CD4-positive, alpha-beta T cell treated with Interleukin-21 for 1 hour (primary cell): ENCODE measurements around the gene NXNL1.
A peak's percentile ranks its signal among the peaks of the same experiment; 100 is the strongest.
"Not testable (repeated sequence)": the region's sequence is repeated elsewhere in the genome, so short reads cannot be mapped to it uniquely, and the experiment has no call there.

Experiments
- DNase-seq: peaks from one replicate; pipeline ENCODE4 v3.0.0-alpha.2; 2020

The NXNL1 gene

DNA sequence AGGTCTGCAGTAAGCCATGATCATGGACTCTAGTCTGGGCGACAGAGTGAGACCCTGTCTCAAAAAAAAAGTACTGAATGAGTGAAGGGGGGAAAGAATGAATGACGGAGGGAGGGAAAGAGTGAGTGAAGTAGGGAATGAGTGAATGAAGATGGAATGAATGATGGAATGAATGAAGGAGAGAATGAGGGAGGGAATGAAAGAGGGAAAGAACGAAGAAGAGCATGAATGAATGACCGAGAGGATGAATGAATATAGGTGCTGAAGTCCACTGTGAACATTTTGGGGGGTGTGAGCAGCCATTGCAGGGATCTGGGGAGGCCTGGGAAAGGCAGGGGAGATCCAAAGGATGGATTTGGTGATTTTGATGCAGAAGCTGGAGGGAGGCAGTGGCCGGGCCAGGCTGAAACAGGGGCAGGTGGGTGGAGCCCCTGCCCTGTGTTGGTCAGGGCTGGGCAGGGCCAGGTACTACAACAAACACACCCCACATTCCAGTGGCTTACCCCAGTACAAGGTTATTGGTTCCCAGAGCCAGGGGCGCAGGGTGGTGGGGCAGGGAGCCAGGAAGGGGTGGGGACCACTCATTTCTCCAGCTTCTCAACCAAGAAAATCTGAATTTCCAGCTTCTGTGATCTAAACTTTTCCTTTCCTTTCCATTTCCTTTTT, 23.9 kb upstream of the NXNL1 start:
- DNase-seq: no peak

DNA sequence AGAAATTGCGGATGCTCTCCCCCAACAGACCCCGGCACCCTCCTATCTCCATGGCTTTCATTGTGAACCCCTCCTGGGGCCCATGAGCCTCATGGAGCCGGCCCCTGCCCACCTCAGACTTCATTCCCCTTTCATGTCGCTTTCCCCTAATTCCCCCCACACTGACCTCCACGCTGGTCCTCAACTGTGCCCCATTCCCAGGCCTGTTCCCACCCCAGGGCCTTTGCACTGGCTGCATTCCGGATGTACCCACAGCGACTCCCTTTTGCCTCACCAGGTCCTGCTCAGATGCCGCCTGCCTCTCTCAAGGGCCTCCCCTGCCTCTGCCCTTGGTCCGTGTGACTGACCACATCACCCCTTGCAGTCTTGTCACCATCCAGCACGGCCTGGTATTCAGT, 22.9 kb upstream of the NXNL1 start:
- no peak for DNase-seq

DNA sequence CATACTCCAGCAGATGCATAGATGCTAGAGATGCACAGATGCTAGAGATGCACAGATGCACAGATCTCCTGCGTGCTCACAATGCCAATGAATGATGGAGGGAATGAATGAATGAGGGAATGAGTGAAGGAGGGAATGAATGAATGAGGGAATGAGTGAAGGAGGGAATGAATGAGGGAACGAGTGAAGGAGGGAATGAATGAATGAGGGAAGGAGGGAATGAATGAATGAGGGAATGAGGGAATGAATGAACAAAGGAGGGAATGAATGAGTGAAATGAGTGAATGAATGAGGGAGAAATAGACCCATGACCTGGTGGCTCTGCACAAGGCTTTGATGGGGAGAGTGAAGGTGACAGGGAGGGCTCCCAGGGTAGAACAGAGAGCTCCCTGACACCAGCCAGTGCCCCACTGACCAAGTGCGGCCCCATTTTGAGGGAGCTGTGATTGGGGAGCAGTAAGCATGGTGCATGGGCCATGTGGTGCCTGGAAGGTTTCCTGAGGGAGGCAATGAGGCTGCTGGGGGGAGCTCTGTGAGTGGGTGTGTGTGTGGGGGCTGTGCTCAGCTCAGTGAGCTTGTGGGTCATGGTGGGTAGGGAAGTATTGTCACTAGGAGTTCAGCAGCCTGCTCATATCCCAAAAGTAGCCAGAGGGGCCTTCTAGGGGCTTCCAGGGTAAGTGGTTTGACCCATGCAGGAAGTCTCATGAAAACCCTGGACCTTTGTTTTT, 22.3 kb upstream of the NXNL1 start:
- no peak for DNase-seq

DNA sequence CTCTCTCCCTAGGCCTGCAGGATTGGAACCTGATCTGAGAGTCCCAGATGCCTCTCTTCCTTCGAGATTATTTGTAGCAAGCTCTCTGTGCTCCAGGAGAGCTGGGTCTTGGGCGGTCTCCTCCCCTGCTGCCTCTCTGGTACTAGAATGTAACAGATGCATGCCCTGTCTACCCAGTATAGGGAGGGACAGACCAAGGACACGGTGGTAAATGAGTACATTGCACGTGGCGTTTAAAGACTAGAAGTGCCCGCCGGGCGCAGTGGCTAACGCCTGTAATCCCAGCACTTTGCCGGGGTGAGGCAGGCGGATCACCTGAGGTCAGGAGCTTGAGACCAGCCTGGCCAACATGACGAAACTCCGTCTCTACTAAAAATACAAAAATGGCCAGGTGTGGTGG, 21.3 kb upstream of the NXNL1 start:
- DNase-seq: no peak

DNA sequence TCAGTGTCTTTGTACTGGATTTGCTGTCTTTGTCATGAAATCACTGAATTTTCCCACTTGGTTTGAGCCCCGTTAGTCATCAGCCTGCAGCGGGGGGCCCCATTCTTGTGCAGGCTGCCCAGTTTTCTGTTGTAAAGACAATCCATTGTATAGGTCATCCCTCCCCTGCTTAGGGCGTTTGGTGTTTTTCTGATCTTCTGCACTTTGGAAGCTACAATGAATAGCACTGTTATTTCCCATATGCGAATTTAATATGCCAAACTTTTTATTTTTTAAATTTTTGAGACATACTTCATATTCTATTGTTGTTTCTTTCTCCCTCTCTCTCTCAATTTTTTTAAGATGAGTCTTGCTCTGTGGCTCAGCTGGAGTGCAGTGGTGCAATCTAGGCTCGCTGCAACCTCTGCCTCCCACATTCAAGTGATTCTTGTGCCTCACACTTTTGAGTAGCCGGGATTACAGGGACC, 18.6 kb upstream of the NXNL1 start:
- no peak for DNase-seq

DNA sequence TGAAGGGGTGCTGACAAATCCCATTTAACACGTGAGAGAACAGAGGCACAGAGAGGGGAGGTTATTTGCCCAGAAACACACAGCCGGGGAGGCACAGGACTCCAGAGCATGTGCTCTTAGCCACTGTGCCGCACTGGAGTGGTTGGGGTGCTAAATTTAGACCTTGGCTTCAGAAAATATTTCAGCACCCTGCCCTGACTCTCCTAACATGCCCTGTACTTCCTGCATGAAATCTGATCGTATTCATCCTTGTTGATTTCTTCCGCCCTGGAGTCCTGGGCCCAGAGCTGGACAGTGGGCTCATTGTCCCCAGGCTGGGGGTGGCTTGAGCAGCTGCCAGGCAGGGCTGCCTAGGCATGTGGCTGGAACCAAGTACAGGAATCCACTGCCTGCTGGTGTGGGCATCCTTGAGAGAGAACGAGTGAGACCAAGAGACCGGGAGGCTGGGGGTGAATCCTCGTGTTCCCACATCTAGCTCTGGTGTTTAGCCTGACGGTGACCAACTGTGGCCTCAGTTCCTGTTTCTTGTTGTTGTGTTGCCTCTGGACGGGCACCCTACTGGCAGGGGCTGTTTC, 14.9 kb upstream of the NXNL1 start:
- DNase-seq: no peak

DNA sequence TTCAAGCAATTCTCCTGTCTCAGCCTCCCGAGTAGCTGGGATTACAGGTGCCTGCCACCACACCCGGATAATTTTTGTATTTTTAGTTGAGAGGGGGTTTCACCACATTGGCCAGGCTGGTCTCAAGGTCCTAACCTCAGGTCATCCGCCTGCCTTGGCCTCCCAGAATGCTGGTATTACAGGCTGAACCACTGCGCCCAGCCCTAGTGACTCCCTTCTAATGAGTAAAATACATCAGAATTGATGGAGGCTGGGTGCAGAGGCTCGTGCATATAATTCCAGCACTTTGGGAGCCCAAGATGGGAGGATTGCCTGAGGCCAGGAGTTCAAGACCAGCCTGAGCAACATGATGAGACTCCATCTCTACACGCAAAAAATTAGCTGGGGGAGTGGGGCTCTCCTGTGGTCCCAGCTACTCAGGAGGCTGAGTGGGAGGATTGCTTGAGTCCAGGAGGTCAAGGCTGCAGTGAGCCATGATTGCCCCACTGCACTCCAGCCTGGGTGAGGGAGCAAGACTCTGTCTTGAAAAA, 14.3 kb upstream of the NXNL1 start:
- DNase-seq: not testable (repeated sequence)

GRCh38 chr19:17473041-17473440, 12.3 kb upstream of the NXNL1 start:
- DNase-seq: no peak

- no peak for DNase-seq
Measured at GRCh38 chr19:17471410-17472125, 10.8 kb upstream of the NXNL1 start.

DNA sequence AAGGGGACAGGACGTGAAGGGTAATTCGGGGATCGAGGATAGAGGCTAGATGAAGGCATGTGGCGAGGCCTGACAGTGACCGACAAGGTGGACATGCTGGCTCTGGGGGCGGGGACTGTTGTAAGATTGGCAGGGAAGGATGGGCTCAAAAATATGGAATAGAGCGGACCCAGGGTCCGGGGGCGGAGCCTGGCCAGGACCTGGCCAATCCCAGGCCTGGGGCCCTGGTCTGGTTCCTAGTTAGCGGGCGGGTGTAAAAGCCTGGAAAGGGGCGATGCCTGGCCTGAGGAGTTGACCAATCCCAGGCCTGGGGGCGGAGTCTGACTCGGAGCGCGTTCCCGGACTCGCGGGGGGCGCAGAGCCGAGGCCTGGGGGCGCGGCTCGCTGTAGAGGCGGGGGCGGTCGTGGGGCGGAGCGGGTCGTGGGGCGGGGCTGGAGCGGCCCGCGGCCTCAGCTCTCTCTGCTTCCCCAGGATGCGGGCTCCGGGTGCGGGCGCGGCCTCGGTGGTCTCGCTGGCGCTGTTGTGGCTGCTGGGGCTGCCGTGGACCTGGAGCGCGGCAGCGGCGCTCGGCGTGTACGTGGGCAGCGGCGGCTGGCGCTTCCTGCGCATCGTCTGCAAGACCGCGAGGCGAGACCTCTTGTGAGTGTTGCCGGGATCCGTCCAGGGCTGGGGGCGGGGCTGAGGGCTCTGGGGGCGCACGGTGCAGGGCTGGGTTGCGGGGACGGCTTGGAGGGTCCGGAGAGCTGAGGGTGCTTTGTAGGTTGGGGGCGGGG, 9.5 kb upstream of the NXNL1 start, which contains the start of gene SLC27A1:
SLC27A1 (plus strand) TSS at position 457 of the 774 bp plus-strand sequence; CDS start at position 474, 17 bp downstream.
- peak; percentile 94 for DNase-seq

- DNase-seq: peak; percentile 96
Measured at GRCh38 chr19:17469481-17470067, 8.8 kb upstream of the NXNL1 start.

DNA sequence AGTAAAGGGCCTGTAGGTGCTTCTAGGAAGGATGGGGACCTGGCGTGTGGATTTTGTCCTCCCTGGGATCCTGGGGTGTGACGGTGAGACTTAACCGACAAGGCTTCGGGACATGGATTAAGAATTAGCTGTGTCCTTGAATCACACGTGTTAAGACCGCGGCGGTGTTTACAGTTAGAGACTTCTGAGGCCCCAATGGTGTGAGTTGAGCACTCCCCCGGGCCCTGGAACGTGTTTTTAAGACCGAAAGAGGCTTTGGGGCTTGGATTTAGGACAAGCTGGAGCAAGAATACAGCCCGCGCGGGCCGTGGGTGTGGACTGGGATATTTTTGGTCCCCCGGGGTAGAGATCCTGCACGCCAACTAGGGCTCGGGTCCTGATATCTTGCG, 8.4 kb upstream of the NXNL1 start:
- DNase-seq: no peak

DNA sequence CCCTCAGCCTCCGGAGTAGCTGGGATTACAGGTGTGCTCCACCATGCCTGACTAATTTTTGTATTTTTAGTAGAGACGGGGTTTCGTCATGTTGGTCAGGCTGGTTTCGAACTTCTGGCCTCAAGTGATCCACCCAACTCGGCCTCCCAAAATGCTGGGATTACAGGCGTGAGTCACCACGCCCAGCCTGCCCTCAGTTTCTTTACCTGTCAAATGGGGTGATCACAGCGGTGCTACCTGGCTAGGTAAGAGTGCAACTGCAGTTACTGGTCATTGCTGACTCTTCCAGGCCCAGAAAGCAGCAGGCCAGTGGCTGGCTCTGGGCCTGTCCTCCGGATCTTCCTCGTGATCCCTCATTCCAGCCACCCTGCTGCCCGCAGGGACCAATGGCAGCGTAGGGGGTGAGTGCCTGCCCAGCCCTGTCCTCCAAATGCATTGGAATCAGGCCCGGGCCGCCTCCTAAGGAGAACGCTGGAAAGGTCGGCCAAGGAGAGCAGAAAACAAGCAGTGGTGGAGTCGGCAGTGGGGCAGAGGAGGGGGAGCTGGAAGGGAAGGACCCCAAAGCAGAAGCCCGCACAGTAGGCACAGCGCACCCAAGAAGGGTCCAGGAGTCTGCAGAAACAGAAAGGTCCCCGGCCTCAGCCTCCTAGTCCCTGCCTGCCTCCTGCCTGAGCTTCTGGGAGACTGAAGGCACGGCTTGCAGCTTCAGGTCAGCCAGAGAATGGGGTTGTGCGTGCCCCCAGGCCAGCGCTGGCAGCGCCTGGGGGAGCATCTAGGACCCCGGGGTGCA, 7.8 kb upstream of the NXNL1 start:
- no peak for DNase-seq

DNA sequence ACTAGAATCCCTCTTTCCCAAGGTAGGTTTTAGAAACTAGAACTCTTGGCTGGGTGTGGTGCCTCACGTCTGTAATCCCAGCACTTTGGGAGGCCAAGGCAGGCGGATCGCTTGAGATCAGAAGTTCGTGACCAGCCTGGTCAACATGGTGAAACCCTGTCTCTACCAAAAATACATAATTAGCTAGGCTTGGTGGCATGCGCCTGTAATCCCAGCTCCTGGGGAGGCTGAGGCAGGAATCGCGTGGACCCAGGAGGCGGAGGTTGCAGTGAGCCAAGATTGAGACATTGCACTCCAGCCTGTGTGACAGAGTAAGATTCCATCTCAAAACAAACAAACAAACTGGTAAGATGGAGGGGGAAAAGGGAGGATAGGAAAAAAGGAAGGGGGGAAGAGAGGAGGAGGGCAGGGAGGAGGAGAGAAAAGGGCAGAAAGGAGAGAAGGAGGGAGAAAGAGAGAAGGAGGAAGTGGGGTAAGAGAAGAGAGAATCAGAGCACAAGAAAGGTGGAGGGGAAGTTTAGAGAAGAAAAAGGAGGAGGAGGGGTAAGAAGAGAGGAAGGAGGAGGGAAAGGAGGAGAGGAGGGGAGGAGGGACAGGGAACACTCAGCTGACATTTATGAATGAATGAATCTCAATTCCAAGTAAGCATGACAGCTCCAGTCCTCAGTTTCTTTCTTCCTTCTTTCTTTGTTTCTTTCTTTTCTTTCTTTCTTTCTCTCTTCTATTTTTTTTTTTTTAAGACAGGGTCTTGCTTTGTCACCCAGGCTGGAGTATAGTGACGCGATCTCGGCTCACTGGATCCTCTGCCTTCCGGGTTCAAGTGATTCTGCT, 7.0 kb upstream of the NXNL1 start:
- DNase-seq: no peak

DNA sequence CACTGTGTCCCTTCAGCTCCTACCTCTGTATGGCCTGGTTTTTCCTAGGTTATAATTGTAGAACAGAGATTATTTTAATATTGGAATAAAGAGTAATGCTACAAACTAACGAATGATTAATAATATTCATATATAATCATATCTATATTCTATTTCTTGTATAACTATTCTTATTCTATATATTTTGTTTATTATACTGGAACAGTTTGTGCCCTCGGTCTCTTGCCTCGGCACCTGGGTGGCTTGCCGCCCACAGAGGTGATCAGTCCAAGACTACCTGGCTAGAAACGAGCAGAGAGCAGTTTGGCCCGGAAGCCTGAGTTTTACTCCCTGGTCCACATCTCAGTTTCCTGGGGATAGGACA, 5.7 kb upstream of the NXNL1 start:
- DNase-seq: no peak

GRCh38 chr19:17458970-17459369, 1.8 kb downstream of the NXNL1 start:
- DNase-seq: no peak

DNA sequence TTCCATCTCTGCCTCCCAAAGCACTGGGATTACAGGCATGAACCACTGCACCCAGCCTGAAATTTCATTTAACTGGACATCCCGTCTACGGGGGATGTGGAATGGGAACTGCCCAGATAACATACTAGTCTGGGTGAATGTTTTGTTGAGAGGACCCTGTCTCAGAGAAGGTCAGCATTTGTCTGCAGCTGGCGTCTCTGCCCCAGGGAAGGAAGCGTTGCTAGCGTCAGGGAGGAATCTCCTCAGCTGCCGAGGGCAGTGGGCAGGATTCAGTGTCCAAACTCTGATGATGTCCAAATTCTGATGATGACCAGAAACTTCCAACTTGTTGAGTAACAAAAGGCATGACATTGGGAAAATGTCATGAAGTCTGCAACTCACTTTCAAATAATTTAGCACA, 3.1 kb downstream of the NXNL1 start:
- no peak for DNase-seq

DNA sequence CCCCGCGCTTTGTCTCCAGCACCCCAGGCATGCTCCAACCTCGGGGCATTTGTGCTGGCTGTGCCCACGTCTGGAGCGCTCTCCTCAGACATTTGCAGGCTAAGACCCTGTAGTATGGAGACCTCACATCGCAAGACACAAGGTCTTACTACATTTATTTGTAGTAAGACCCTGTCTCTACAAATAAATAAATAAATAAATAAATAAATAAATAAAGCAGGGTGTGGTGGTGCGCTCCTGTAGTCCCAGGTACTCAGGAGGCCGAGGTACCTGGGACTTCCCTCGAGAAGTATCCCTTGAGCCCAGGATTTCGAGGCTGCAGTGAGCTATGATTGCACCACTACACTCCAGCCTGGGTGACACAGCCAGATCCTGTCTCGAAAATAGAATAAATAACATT, 4.6 kb downstream of the NXNL1 start:
- DNase-seq: no peak

DNA sequence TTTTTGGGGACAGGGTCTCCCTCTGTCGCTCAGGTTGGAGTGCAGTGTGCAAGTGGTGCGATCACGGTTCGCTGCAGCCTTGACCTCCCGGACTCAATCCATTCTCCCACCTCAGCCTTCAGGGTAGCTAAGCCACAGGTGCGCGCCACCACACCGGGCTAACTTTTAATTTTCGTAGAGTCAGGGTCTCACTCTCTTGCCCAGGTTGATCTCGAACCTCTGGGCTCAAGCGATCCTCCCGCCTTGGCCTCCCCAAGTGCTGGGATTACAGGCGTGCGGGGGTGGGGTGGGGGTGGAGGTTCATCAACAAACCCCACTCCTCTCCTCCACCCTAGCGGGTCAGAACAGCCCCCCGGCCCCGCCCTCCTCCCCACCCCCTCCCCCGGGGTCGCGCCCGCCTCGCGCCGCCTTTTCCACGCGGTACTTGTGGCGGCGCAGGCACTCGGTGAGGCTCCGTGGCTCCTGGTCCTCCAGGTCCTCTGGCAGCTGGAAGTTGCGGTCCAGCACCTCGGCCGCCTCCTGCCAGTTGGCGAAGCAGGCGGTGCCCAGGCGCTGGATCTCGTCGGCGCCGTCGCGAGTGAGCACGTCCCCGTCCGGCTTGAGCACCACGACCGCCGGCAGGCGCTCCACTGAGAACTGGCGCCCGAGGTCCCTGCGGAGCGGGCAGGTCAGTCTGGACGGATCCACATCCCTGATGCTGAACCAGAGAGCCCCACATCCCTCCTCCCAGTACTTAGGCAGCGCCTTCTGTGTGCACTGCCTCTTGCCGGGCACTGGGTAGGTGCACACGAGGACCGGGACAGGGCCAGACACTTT, 5.2 kb downstream of the NXNL1 start:
- DNase-seq: no peak
